Nephron progenitor cell (in vitro differentiated cells): ENCODE measurements around the gene MRS2.
"Not testable (repeated sequence)": the region's sequence is repeated elsewhere in the genome, so short reads cannot be mapped to it uniquely, and the experiment has no call there.

Source experiments
- DNase-seq: peaks from one replicate; pipeline ENCODE4 v3.0.0; 2021
- H3K27ac Mint-ChIP-seq: 2 replicates; pipeline ENCODE4 v1.8.0; 2021; ENCODE audit warnings: mild to moderate bottlenecking, moderate library complexity, mixed read lengths
- H3K27me3 Mint-ChIP-seq: 2 replicates; pipeline ENCODE4 v1.8.0; 2021; ENCODE audit warnings: mild to moderate bottlenecking, low read depth, mixed read lengths; ENCODE audit not compliant: poor library complexity
- H3K36me3 Mint-ChIP-seq: 2 replicates; pipeline ENCODE4 v1.8.0; 2021; ENCODE audit warnings: low read depth, mixed read lengths
- H3K4me1 Mint-ChIP-seq: 2 replicates; pipeline ENCODE4 v1.8.0; 2021; ENCODE audit warnings: mixed read lengths
- H3K4me3 Mint-ChIP-seq: 2 replicates; pipeline ENCODE4 v1.8.0; 2021; ENCODE audit warnings: mild to moderate bottlenecking, moderate library complexity, mixed read lengths
- H3K9me3 Mint-ChIP-seq: 2 replicates; pipeline ENCODE4 v1.8.0; 2021; ENCODE audit warnings: mild to moderate bottlenecking, moderate library complexity, mixed read lengths
- TF ChIP-seq, protein P1 (sequence below): fragments of 200-600 bp; sonication (generic); IDR thresholded peaks from 2 replicates; pipeline ENCODE4 v1.5.0; 2021; ENCODE audit warnings: antibody characterized with exemption

The MRS2 gene

DNA sequence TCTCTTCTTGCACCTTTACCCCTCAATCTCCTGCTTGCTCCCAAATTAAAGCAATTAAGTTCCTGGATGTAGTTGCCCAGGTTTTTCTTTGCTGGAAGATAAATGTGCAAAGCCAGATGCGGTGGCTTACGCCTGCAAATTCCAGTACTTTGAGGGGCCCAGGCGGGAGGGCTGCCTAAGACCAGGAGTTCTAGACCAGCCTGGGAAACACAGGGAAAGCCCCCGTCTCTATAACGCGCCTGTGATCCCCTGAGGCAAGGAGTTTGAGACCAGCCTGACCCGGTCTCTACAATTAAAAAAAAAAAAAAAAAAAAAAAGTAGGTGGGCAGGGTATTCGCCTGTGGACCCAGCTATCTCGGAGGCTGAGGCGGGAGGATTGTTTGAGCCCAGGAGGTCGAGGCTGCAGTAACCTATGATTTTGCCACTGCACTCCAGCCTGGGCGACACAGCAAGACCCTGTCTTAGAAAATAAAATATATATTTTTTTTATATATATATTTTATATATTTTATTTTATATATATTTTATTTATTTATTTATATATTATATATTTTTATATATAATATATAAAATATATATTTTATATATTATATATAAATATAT, 44.4 kb upstream of the MRS2 start:
- no peak for DNase-seq
- H3K36me3 Mint-ChIP-seq, result no peaks in the 10 kb centered on the region
- peaks cover 37% of the 10 kb centered on the region for H3K4me1 Mint-ChIP-seq
- H3K4me3 Mint-ChIP-seq, result peak overlapping the region; percentile 66
- TF ChIP-seq, protein P1, sequence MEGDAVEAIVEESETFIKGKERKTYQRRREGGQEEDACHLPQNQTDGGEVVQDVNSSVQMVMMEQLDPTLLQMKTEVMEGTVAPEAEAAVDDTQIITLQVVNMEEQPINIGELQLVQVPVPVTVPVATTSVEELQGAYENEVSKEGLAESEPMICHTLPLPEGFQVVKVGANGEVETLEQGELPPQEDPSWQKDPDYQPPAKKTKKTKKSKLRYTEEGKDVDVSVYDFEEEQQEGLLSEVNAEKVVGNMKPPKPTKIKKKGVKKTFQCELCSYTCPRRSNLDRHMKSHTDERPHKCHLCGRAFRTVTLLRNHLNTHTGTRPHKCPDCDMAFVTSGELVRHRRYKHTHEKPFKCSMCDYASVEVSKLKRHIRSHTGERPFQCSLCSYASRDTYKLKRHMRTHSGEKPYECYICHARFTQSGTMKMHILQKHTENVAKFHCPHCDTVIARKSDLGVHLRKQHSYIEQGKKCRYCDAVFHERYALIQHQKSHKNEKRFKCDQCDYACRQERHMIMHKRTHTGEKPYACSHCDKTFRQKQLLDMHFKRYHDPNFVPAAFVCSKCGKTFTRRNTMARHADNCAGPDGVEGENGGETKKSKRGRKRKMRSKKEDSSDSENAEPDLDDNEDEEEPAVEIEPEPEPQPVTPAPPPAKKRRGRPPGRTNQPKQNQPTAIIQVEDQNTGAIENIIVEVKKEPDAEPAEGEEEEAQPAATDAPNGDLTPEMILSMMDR, result no peak
- H3K27me3 Mint-ChIP-seq, result peaks cover 9% of the 10 kb centered on the region
- H3K9me3 Mint-ChIP-seq, result no peaks in the 10 kb centered on the region
- H3K27ac Mint-ChIP-seq, result no peak overlapping the region

DNA sequence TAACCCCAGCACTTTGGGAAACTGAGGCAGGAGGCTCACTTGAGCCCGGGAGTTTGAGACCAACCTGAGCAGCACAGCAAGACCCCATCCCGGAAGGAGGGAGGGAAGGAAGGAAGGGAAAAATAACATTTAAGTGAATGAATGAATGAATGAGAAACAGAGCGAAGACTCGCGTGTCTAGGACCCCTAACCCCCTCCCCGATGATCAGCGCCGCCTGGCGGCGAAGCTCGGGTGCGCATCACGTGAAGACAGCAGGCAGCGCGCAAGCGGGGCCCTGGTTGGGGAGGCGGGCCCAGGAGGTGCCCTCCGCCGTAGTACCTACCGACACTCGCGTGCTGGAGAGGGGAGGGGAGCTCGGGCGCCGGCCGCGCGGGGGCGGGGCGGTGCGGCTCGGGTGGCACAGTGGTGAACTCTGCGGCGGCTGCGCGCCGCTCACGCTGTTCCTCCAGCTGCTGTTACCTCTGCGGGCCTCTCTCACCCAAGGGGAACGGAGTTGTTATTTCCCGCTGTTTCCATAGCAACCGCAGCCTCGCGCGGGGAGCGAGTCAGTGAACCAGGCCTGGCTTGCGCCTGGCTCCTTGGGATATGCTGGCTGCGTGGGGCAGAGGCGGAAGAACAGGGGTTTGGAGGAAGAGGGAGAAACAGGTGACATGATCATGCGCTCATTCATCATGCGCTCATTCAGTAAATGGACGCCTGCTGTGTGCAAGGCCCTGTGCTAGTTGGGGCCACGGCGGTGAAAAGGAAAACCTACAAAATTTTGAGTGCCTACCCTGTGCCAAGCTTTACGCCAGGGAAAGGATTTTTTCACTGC, 42.9 kb upstream of the MRS2 start:
- peak; percentile 91 for DNase-seq
- Mint-ChIP-seq H3K4me1 (peaks cover 37% of the 10 kb centered on the region), H3K4me3 (peak overlapping the region; percentile 81), H3K27me3 (peaks cover 9% of the 10 kb centered on the region), H3K9me3 (no peaks in the 10 kb centered on the region), H3K36me3 (no peaks in the 10 kb centered on the region), H3K27ac (peak overlapping the region; percentile 95)
- TF ChIP-seq, protein P1, result peak; percentile 84

DNA sequence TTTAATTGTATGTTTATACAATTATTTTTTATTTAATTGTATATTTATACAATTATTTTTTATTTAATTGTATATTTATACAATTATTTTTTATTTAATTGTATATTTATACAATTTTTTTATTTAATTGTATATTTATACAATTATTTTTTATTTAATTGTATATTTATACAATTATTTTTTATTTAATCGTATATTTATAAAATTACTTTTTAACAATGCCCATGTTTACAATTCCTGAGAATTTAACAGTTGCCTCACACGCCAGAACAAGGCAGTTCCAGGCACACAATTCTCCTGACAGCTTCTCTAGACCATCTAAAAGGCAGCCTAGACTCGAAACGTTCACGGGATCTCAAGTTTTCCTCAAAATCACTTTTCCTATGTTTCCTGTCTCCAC, 40.4 kb upstream of the MRS2 start:
- H3K4me1 Mint-ChIP-seq, result peaks cover 28% of the 10 kb centered on the region
- DNase-seq, H3K27ac Mint-ChIP-seq, H3K9me3 Mint-ChIP-seq, H3K27me3 Mint-ChIP-seq, H3K36me3 Mint-ChIP-seq, H3K4me3 Mint-ChIP-seq: not testable (repeated sequence)

DNA sequence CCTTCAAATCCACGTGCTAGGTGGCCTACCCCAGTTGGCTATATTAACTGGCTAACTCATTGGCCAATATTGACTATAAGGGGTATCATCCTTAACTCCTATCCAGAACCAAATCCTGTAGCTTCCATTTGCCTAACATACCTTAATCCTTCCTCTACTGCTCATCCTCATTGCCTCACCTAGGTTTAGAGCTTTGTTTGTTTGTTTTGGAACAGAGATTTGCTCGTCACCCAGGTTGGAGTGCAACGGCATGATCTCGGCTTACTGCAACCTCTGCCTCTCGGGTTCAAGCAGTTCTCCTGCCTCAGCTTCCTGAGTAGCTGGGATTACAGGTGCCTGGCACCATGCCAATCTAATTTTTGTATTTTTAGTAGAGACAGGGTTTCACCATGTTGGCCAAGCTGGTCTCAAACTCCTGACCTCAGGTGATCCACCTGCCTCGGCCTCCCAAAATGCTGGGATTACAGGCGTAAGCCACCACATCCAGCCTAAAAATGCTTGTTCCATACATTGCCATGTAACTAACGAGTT, 37.6 kb upstream of the MRS2 start:
- H3K36me3 Mint-ChIP-seq, DNase-seq, H3K27ac Mint-ChIP-seq, H3K9me3 Mint-ChIP-seq, H3K27me3 Mint-ChIP-seq, H3K4me3 Mint-ChIP-seq: not testable (repeated sequence)
- H3K4me1 Mint-ChIP-seq, result peaks cover 24% of the 10 kb centered on the region

DNA sequence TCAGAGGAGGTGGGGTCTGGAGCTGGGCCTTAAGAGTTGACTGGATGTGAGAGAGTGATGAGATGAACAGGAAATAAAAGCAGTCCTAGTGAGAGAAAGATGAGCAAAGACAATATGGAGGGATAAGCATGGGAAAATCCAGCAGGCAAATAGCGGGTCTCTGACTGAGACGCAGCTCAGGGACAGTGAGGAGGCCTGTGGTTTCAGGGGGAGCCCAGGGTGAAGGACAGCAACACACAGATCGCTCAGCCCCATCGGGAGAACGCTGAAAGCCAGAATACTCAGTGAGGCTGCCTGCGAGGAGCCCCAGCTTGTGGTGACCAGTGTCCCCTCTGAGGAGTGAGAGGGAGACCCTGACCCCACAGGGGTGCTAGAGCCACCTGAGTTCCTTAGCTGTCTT, 28.1 kb upstream of the MRS2 start:
- no peak overlapping the region for H3K27ac Mint-ChIP-seq
- DNase-seq, result no peak
- peaks cover 23% of the 10 kb centered on the region for H3K9me3 Mint-ChIP-seq
- H3K36me3 Mint-ChIP-seq, result no peaks in the 10 kb centered on the region
- TF ChIP-seq, protein P1, result no peak
- no peak overlapping the region for H3K4me3 Mint-ChIP-seq
- no peaks in the 10 kb centered on the region for H3K27me3 Mint-ChIP-seq
- peaks cover 18% of the 10 kb centered on the region for H3K4me1 Mint-ChIP-seq

DNA sequence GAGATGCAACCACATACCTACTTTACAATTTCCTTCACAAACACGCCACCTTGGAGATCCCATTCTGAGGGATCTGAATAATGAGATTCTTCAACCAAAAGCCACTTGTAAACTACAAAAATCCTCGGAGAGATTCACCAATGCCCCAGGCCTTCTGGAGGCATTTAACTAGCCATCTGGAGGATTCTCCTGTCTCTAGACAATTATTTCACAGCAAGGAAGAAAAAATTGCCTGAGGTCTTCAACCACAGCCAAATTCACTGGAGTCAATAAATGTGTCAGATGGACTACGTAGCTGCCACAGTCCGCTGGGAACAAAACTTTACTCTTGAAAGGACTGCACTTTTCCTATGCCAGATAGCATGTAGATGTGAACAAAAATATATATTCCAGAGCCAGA, 25.9 kb upstream of the MRS2 start:
- TF ChIP-seq, protein P1, result no peak
- DNase-seq, result no peak
- H3K27ac Mint-ChIP-seq, result peak overlapping the region; percentile 12
- H3K36me3 Mint-ChIP-seq, result no peaks in the 10 kb centered on the region
- H3K27me3 Mint-ChIP-seq, result no peaks in the 10 kb centered on the region
- peaks cover 18% of the 10 kb centered on the region for H3K4me1 Mint-ChIP-seq
- H3K4me3 Mint-ChIP-seq, result no peak overlapping the region
- H3K9me3 Mint-ChIP-seq, result peaks cover 11% of the 10 kb centered on the region
